ENCODE results near the gene RGS7BP. TPM values are rescaled to one million over a fixed set of nuclear protein-coding genes. Genes with fewer than 3 reads are reported as not detected.
A peak's percentile ranks its signal among the peaks of the same experiment; 100 is the strongest.

RGS7BP gene
- total RNA-seq, 1 experiment from 2014 or later: 0.33 TPM

- no peak overlapping the region for H3K4me3 Mint-ChIP-seq
- Histone ChIP-seq H3K27ac (ENCODE audit: insufficient read length, low read depth, low read length) (no peak overlapping the region), H4K5ac (ENCODE audit: insufficient read length, low read depth, low read length) (no peak overlapping the region), H4K8ac (replicated peaks; ENCODE audit: insufficient read length, low read depth, low read length) (no peak overlapping the region), H4K91ac (ENCODE audit: insufficient read length, low read depth, low read length) (no peak overlapping the region), H3K4me2 (ENCODE audit: insufficient read depth, insufficient read length, low read length) (no peak overlapping the region), H2BK15ac (ENCODE audit: low read depth, low read length) (no peak overlapping the region), H2BK120ac (ENCODE audit: low read depth, low read length, poor library complexity, severe bottlenecking) (no peak overlapping the region), H3T11ph (ENCODE audit: low read length) (no peak overlapping the region), H3K23ac (ENCODE audit: insufficient read length, low read depth, low read length) (no peak overlapping the region), H3K9ac (ENCODE audit: extremely low read depth, insufficient read length, low read length) (no peak overlapping the region), H3K9me3 (ENCODE audit: control insufficient read depth, low read depth, low read length) (no peaks in the 10 kb centered on the region), H3K56ac (ENCODE audit: insufficient read length, low read depth, low read length) (no peak overlapping the region), H3K18ac (ENCODE audit: insufficient read length, low read depth, low read length) (no peak overlapping the region), H2BK20ac (ENCODE audit: low read depth, low read length, poor library complexity, severe bottlenecking) (no peak overlapping the region), H3K14ac (ENCODE audit: insufficient read depth, low read length) (no peak overlapping the region), H3K23me2 (ENCODE audit: insufficient read length, low read depth, low read length, poor library complexity, severe bottlenecking) (no peaks in the 10 kb centered on the region), H4K20me1 (ENCODE audit: control insufficient read depth, insufficient read depth, insufficient read length) (no peaks in the 10 kb centered on the region), H3K27me3 (ENCODE audit: insufficient read depth, low read length) (no peaks in the 10 kb centered on the region), H2AK5ac (ENCODE audit: insufficient read length, low read length) (no peak overlapping the region), H3K79me2 (ENCODE audit: insufficient read depth, low read length) (no peaks in the 10 kb centered on the region), H2BK12ac (ENCODE audit: insufficient read length, low read depth, low read length) (no peak overlapping the region), H3K79me1 (ENCODE audit: insufficient read depth, low read depth, low read length, poor library complexity, severe bottlenecking) (no peaks in the 10 kb centered on the region), H3K4ac (ENCODE audit: low read depth, low read length) (no peak overlapping the region), H2AFZ (ENCODE audit: low read length) (no peak overlapping the region), H3K4me1 (ENCODE audit: insufficient read depth, low read length) (no peaks in the 10 kb centered on the region), H2BK5ac (ENCODE audit: insufficient read length, low read length) (no peak overlapping the region)
- TF ChIP-seq CTCF (conservative IDR thresholded peaks at IDR 0.05): no peak
- no peaks in the 10 kb centered on the region for H3K27me3 Mint-ChIP-seq (ENCODE audit: low read depth)
- H3K4me1 Mint-ChIP-seq: peaks cover 0 to 6% of the 10 kb centered on the region in 2 experiments; a peak in 2 of 4 replicates
- DNase-seq: no peak
- no CpG with 5 or more reads among the region's 2 CpGs for WGBS (ENCODE audit: extremely low coverage, insufficient read length, low lambda C conversion rate)
- H3K27ac Mint-ChIP-seq: peak overlapping the region in 1 of 3 experiments; percentile 21; a peak in 1 of 7 replicates
- H3K36me3 Mint-ChIP-seq (ENCODE audit: insufficient read depth in 1 of 3, low read depth in 3 of 3): no peaks in the 10 kb centered on the region
- H3K9me3 Mint-ChIP-seq: no peaks in the 10 kb centered on the region
Measured at GRCh38 chr5:64576250-64576649, 70.4 kb downstream of the RGS7BP start.

All from H9 (cell line).